ENCODE measurements around the gene NDP.

The NDP gene

GRCh38 chrX:43973249-43974099 is at the start of gene NDP:
Gene NDP, minus strand, starts transcription at chrX:43973390. Its CDS starts 14,745 bp downstream, at chrX:43958645.
- no peak within 1 kb of the TSS for H3K4me2 ChIP-seq (ENCODE audit: low read length)
- H3K4me3 ChIP-seq (ENCODE audit: low read depth, low read length, poor library complexity, severe bottlenecking) = no peak within 1 kb of the TSS
- TF ChIP-seq CTCF (IDR thresholded peaks at IDR 0.05; ENCODE audit: low read length) (no peak), EZH2 (IDR thresholded peaks at IDR 0.05; ENCODE audit: borderline replicate concordance, low read length) (no peak)
- H2AFZ ChIP-seq (ENCODE audit: low read length) = no peak within 1 kb of the TSS
- no peaks in the 10 kb centered on the region for H3K27me3 ChIP-seq (ENCODE audit: insufficient read depth, low read length)
- H3K9me2 ChIP-seq (ENCODE audit: low read depth, low read length) = no peaks in the 10 kb centered on the region
- no peaks in the 10 kb centered on the region for H3F3A ChIP-seq (ENCODE audit: insufficient read depth, low read length)
- no peak within 1 kb of the TSS for H3K27ac ChIP-seq (ENCODE audit: low read depth, low read length, poor library complexity, severe bottlenecking)
- no peaks in the 10 kb centered on the region for H3K9me3 ChIP-seq (ENCODE audit: low read length)
- no peaks in the 10 kb centered on the region for H3K79me2 ChIP-seq (ENCODE audit: insufficient read depth, low read length)
- H4K20me1 ChIP-seq (ENCODE audit: insufficient read depth, low read length) = no peaks in the 10 kb centered on the region
- no peaks in the 10 kb centered on the region for H3K4me1 ChIP-seq (ENCODE audit: insufficient read depth, low read length, severe bottlenecking)
- no peaks in the 10 kb centered on the region for H3K36me3 ChIP-seq (ENCODE audit: insufficient read depth, low read length)
- H3K9ac ChIP-seq (ENCODE audit: low read length) = no peak within 1 kb of the TSS

GRCh38 chrX:44022964-44023363 is 49.8 kb upstream of the NDP start:
- Histone ChIP-seq H3K9ac (ENCODE audit: low read length) (no peak overlapping the region), H3K27me3 (ENCODE audit: insufficient read depth, low read length) (no peaks in the 10 kb centered on the region), H3K36me3 (ENCODE audit: insufficient read depth, low read length) (no peaks in the 10 kb centered on the region), H3F3A (ENCODE audit: insufficient read depth, low read length) (no peaks in the 10 kb centered on the region), H3K9me3 (ENCODE audit: low read length) (no peaks in the 10 kb centered on the region), H3K27ac (ENCODE audit: low read depth, low read length, poor library complexity, severe bottlenecking) (no peak overlapping the region), H3K4me1 (ENCODE audit: insufficient read depth, low read length, severe bottlenecking) (no peaks in the 10 kb centered on the region), H4K20me1 (ENCODE audit: insufficient read depth, low read length) (no peaks in the 10 kb centered on the region), H3K9me2 (ENCODE audit: low read depth, low read length) (no peaks in the 10 kb centered on the region), H3K4me3 (ENCODE audit: low read depth, low read length, poor library complexity, severe bottlenecking) (no peak overlapping the region), H3K4me2 (ENCODE audit: low read length) (no peak overlapping the region), H2AFZ (ENCODE audit: low read length) (no peak overlapping the region), H3K79me2 (ENCODE audit: insufficient read depth, low read length) (no peaks in the 10 kb centered on the region)
- TF ChIP-seq EZH2 (IDR thresholded peaks at IDR 0.05; ENCODE audit: borderline replicate concordance, low read length) (no peak), CTCF (IDR thresholded peaks at IDR 0.05; ENCODE audit: low read length) (no peak)

GRCh38 chrX:44020693-44021092 is 47.5 kb upstream of the NDP start:
- H3K9me3 ChIP-seq (ENCODE audit: low read length) = no peaks in the 10 kb centered on the region
- H3K36me3 ChIP-seq (ENCODE audit: insufficient read depth, low read length) = no peaks in the 10 kb centered on the region
- H3K27me3 ChIP-seq (ENCODE audit: insufficient read depth, low read length) = no peaks in the 10 kb centered on the region
- no peak overlapping the region for H3K27ac ChIP-seq (ENCODE audit: low read depth, low read length, poor library complexity, severe bottlenecking)
- no peaks in the 10 kb centered on the region for H3K79me2 ChIP-seq (ENCODE audit: insufficient read depth, low read length)
- H3K9ac ChIP-seq (ENCODE audit: low read length) = no peak overlapping the region
- no peaks in the 10 kb centered on the region for H3K4me1 ChIP-seq (ENCODE audit: insufficient read depth, low read length, severe bottlenecking)
- no peaks in the 10 kb centered on the region for H3K9me2 ChIP-seq (ENCODE audit: low read depth, low read length)
- no peak overlapping the region for H2AFZ ChIP-seq (ENCODE audit: low read length)
- H3K4me2 ChIP-seq (ENCODE audit: low read length) = no peak overlapping the region
- TF ChIP-seq CTCF (IDR thresholded peaks at IDR 0.05; ENCODE audit: low read length) (no peak), EZH2 (IDR thresholded peaks at IDR 0.05; ENCODE audit: borderline replicate concordance, low read length) (no peak)
- no peak overlapping the region for H3K4me3 ChIP-seq (ENCODE audit: low read depth, low read length, poor library complexity, severe bottlenecking)
- H3F3A ChIP-seq (ENCODE audit: insufficient read depth, low read length) = no peaks in the 10 kb centered on the region
- H4K20me1 ChIP-seq (ENCODE audit: insufficient read depth, low read length) = no peaks in the 10 kb centered on the region
